Loucy (cell line): ENCODE data around the gene VPS51.

Experiments
- H2AFZ ChIP-seq: fragments of 200-600 bp; sonication (generic); 2 replicates; pipeline ENCODE4 v1.6.0; 2016; ENCODE audit warnings: antibody characterized with exemption, mild to moderate bottlenecking, low read length, moderate library complexity
- H3F3A ChIP-seq: fragments of 200-600 bp; 2 replicates; pipeline ENCODE4 v1.6.0; 2016; ENCODE audit warnings: antibody characterized with exemption, low read depth, mild to moderate bottlenecking
- H3K27me3 ChIP-seq: fragments of 200-600 bp; sonication (generic); 2 replicates; pipeline ENCODE4 v1.6.1; 2014; ENCODE audit warnings: low read length, mild to moderate bottlenecking; ENCODE audit not compliant: insufficient read depth, poor library complexity, severe bottlenecking
- H3K36me3 ChIP-seq: fragments of 200-600 bp; sonication (generic); 2 replicates; pipeline ENCODE4 v1.6.1; 2016; ENCODE audit warnings: low read length; ENCODE audit not compliant: insufficient read depth
- H3K4me1 ChIP-seq: fragments of 200-600 bp; sonication (generic); 2 replicates; pipeline ENCODE4 v1.5.1; 2014; ENCODE audit warnings: low read length, mild to moderate bottlenecking; ENCODE audit not compliant: insufficient read depth, poor library complexity, severe bottlenecking
- H3K4me2 ChIP-seq: fragments of 200-600 bp; sonication (generic); 2 replicates; pipeline ENCODE4 v1.6.0; 2014; ENCODE audit warnings: antibody characterized with exemption, low read length, low read depth, mild to moderate bottlenecking; ENCODE audit not compliant: poor library complexity, severe bottlenecking
- H3K4me3 ChIP-seq: fragments of 200-600 bp; sonication (generic); 2 replicates; pipeline ENCODE4 v1.5.1; 2014; ENCODE audit warnings: low read length, mild to moderate bottlenecking, mixed read lengths; ENCODE audit not compliant: poor library complexity, severe bottlenecking
- H3K79me2 ChIP-seq: fragments of 200-600 bp; sonication (generic); 2 replicates; pipeline ENCODE4 v1.6.1; 2014; ENCODE audit warnings: low read length; ENCODE audit not compliant: insufficient read depth
- H3K9ac ChIP-seq: fragments of 200-600 bp; sonication (generic); 2 replicates; pipeline ENCODE4 v1.6.0; 2014; ENCODE audit warnings: mild to moderate bottlenecking, low read depth, low read length, moderate library complexity; ENCODE audit not compliant: poor library complexity, severe bottlenecking
- H3K9me2 ChIP-seq: fragments of 200-600 bp; sonication (generic); replicated peaks from 2 replicates; pipeline ENCODE4 v1.6.1; 2016; ENCODE audit warnings: low read depth, low read length, mixed read lengths
- H3K9me3 ChIP-seq: fragments of 200-600 bp; sonication (generic); 2 replicates; pipeline ENCODE4 v1.6.1; 2014; ENCODE audit warnings: mild to moderate bottlenecking, antibody characterized with exemption, low read length, low read depth; ENCODE audit not compliant: insufficient read depth
- H4K20me1 ChIP-seq: fragments of 200-600 bp; sonication (generic); 2 replicates; pipeline ENCODE4 v1.6.0; 2014; ENCODE audit warnings: antibody characterized with exemption, low read length, mild to moderate bottlenecking; ENCODE audit not compliant: insufficient read depth, poor library complexity, severe bottlenecking
- CTCF ChIP-seq: fragments of 200-600 bp; sonication (generic); conservative IDR thresholded peaks from 2 replicates; pipeline ENCODE4 v1.5.1; 2014; ENCODE audit warnings: mild to moderate bottlenecking, antibody characterized with exemption, low read length
- EZH2phosphoT487 ChIP-seq: fragments of 200-600 bp; IDR thresholded peaks from 2 replicates; pipeline ENCODE4 v1.6.1; 2018; ENCODE audit warnings: antibody characterized with exemption, mild to moderate bottlenecking, moderate library complexity, borderline replicate concordance

The VPS51 gene

GRCh38 chr11:65057526-65057925 is 38.5 kb upstream of the VPS51 start:
- H3K9ac ChIP-seq: no peak overlapping the region
- H3F3A ChIP-seq: no peaks in the 10 kb centered on the region
- H3K36me3 ChIP-seq: no peaks in the 10 kb centered on the region
- H2AFZ ChIP-seq: no peak overlapping the region
- H3K9me3 ChIP-seq: no peaks in the 10 kb centered on the region
- H4K20me1 ChIP-seq: no peaks in the 10 kb centered on the region
- TF ChIP-seq CTCF: no peak
- TF ChIP-seq EZH2phosphoT487: no peak
- no peaks in the 10 kb centered on the region for H3K79me2 ChIP-seq
- no peak overlapping the region for H3K4me2 ChIP-seq
- no peak overlapping the region for H3K4me3 ChIP-seq
- no peaks in the 10 kb centered on the region for H3K9me2 ChIP-seq
- H3K4me1 ChIP-seq: peaks cover 5% of the 10 kb centered on the region
- no peaks in the 10 kb centered on the region for H3K27me3 ChIP-seq

- Histone ChIP-seq H3F3A (no peaks in the 10 kb centered on the region), H3K9ac (no peak overlapping the region), H3K27me3 (no peaks in the 10 kb centered on the region), H3K79me2 (no peaks in the 10 kb centered on the region), H3K9me2 (no peaks in the 10 kb centered on the region), H3K4me3 (no peak overlapping the region), H3K4me1 (peaks cover 5% of the 10 kb centered on the region), H3K4me2 (no peak overlapping the region), H3K9me3 (no peaks in the 10 kb centered on the region), H2AFZ (no peak overlapping the region), H4K20me1 (no peaks in the 10 kb centered on the region), H3K36me3 (no peaks in the 10 kb centered on the region)
- no peak for TF ChIP-seq CTCF
- no peak for TF ChIP-seq EZH2phosphoT487
These were observed 38.0 kb upstream of the VPS51 start for GRCh38 chr11:65058012-65058411.

- Histone ChIP-seq H3K9ac (no peak within 1 kb of the TSS), H2AFZ (no peak within 1 kb of the TSS), H3K36me3 (no peaks in the 10 kb centered on the region), H3K9me3 (no peaks in the 10 kb centered on the region), H3K4me2 (no peak within 1 kb of the TSS), H3K27me3 (no peaks in the 10 kb centered on the region), H3K4me3 (no peak within 1 kb of the TSS), H3F3A (no peaks in the 10 kb centered on the region), H3K79me2 (no peaks in the 10 kb centered on the region), H4K20me1 (no peaks in the 10 kb centered on the region), H3K9me2 (no peaks in the 10 kb centered on the region), H3K4me1 (peaks cover 5% of the 10 kb centered on the region)
- TF ChIP-seq CTCF: no peak
- TF ChIP-seq EZH2phosphoT487: no peak
These were observed 37.5 kb upstream of the VPS51 start, which contains the start of gene NAALADL1 for GRCh38 chr11:65058419-65059054. Gene NAALADL1, minus strand, starts transcription at chr11:65058553. Its CDS starts 32 bp downstream, at chr11:65058521.
